HCT116 (cell line): Measurements from ENCODE around the gene STK24. TPM values are rescaled to one million over a fixed set of nuclear protein-coding genes. Genes with fewer than 3 reads are reported as not detected.

Experiments used
- ATAC-seq: fragments of 200-7000 bp; cut with Tn5 transposase; 2 replicates; pipeline ENCODE4 v1.9.1; 2020; ENCODE audit warnings: mild to moderate bottlenecking, moderate library complexity
- BruUV-seq: library from RNA; stranded (reverse); fragments of 400-500 nt; replicated peaks from 2 replicates; lab custom pipeline; 2021; lab: Mats Ljungman, UMichigan
- CTCF ChIA-PET: fragments of 300-600 bp; sonication (Branson Sonifier 250); formaldehyde crosslinking; loops from one replicate; lab custom pipeline; 2021; ENCODE audit warnings: antibody characterized with exemption; lab: Charles Lee
- POLR2A ChIA-PET: fragments of 300-600, 350-600 bp; sonication (Branson Sonifier 250); formaldehyde crosslinking; loops from one replicate; lab custom pipeline; 2021; ENCODE audit warnings: antibody characterized with exemption; lab: Charles Lee
- RAD21 ChIA-PET, 2 experiments: fragments of 300-600 bp; sonication (Branson Sonifier 250); formaldehyde crosslinking; loops; one replicate each; lab custom pipeline; 2023; ENCODE audit warnings: low total read pairs in 2 of 2; ENCODE audit not compliant: uncharacterized antibody in 2 of 2, unreplicated experiment in 2 of 2, low non-redundant PET in 1 of 2; lab: Charles Lee
- DNase-seq: peaks from one replicate; pipeline ENCODE4 v3.0.0-alpha.2; 2010; ENCODE audit warnings: low read depth, low spot score
- H2AFZ ChIP-seq: fragments of 200-600 bp; shearing (Covaris generic), sonication (generic); 2 replicates; pipeline ENCODE4 v1.6.1; 2017; ENCODE audit warnings: low read depth, mixed run types, mixed read lengths, antibody characterized with exemption, low read length; ENCODE audit not compliant: poor library complexity, severe bottlenecking
- H3K27ac ChIP-seq: 2 replicates; pipeline ENCODE4 v1.5.1; 2012; ENCODE audit warnings: low read depth, low read length
- H3K27me3 ChIP-seq: fragments of 200-600 bp; sonication (generic); 2 replicates; pipeline ENCODE4 v1.6.1; 2016; ENCODE audit warnings: mixed run types, low read length, mixed read lengths; ENCODE audit not compliant: insufficient read depth
- H3K36me3 ChIP-seq, 2 experiments: fragments of 200-500 bp in 1 of 2; fragments of 200-600 bp in 1 of 2; sonication (Bioruptor generic) in 1 of 2; sonication (generic) in 1 of 2; 2 replicates each; pipeline versions ENCODE4 v1.5.1 to v1.6.1; 2014 to 2016; ENCODE audit warnings: low read length in 2 of 2, inconsistent platforms in 1 of 2, mixed read lengths in 1 of 2, mixed run types in 1 of 2; ENCODE audit not compliant: insufficient read depth in 2 of 2, control insufficient read depth in 1 of 2
- H3K4me1 ChIP-seq, 2 experiments: fragments of 200-600 bp in 1 of 2; sonication (generic) in 1 of 2; 2 replicates each; pipeline versions ENCODE4 v1.5.1 to v1.6.1; 2012 to 2017; ENCODE audit warnings: low read length in 2 of 2, inconsistent platforms in 1 of 2, mild to moderate bottlenecking in 1 of 2, mixed read lengths in 1 of 2, mixed run types in 1 of 2, moderate library complexity in 1 of 2; ENCODE audit not compliant: insufficient read depth in 2 of 2, control insufficient read depth in 1 of 2
- H3K4me2 ChIP-seq: fragments of 200-600 bp; sonication (generic); 2 replicates; pipeline ENCODE4 v1.6.1; 2017; ENCODE audit warnings: mixed run types, low read length, mixed read lengths
- H3K4me3 ChIP-seq, 2 experiments: fragments of 200-600 bp in 1 of 2; sonication (generic) in 1 of 2; replicated peaks in 1 of 2; 2 replicates each; pipeline ENCODE4 v1.5.1; 2011 to 2016; ENCODE audit warnings: low read length in 2 of 2, control low read depth in 1 of 2, low read depth in 1 of 2, mild to moderate bottlenecking in 1 of 2, mixed read lengths in 1 of 2, mixed run types in 1 of 2
- H3K79me2 ChIP-seq: fragments of 200-600 bp; sonication (generic); 2 replicates; pipeline ENCODE4 v1.6.1; 2017; ENCODE audit warnings: mild to moderate bottlenecking, mixed run types, low read length, moderate library complexity, mixed read lengths; ENCODE audit not compliant: insufficient read depth
- H3K9ac ChIP-seq: fragments of 200-600 bp; sonication (generic); 2 replicates; pipeline ENCODE4 v1.6.1; 2016; ENCODE audit warnings: low read length, mixed read lengths
- H3K9me2 ChIP-seq: fragments of 200-600 bp; sonication (generic), shearing (Covaris generic); 2 replicates; pipeline ENCODE4 v1.6.1; 2017; ENCODE audit warnings: mixed run types, mild to moderate bottlenecking, moderate library complexity; ENCODE audit not compliant: insufficient read depth
- H3K9me3 ChIP-seq, 2 experiments: fragments of 200-500 bp in 1 of 2; fragments of 200-600 bp in 1 of 2; sonication (Bioruptor generic) in 1 of 2; sonication (generic) in 1 of 2; 2 replicates each; pipeline ENCODE4 v1.6.1; 2014 to 2017; ENCODE audit warnings: low read length in 2 of 2, mixed read lengths in 2 of 2, inconsistent platforms in 1 of 2, low read depth in 1 of 2, mild to moderate bottlenecking in 1 of 2, mixed run types in 1 of 2, moderate library complexity in 1 of 2; ENCODE audit not compliant: control insufficient read depth in 1 of 2, insufficient read depth in 1 of 2
- H4K20me1 ChIP-seq: fragments of 200-600 bp; sonication (generic), shearing (Covaris generic); 2 replicates; pipeline ENCODE4 v1.6.1; 2017; ENCODE audit warnings: mixed run types, mild to moderate bottlenecking, moderate library complexity; ENCODE audit not compliant: insufficient read depth
- CBX3 ChIP-seq: IDR thresholded peaks from 2 replicates; pipeline ENCODE4 v1.6.1; 2012; ENCODE audit warnings: low read depth
- CEBPB ChIP-seq: IDR thresholded peaks from 2 replicates; pipeline ENCODE4 v1.6.1; 2012; ENCODE audit warnings: low read depth
- EGR1 ChIP-seq: IDR thresholded peaks from 2 replicates; pipeline ENCODE4 v1.6.1; 2012; ENCODE audit warnings: low read depth
- ELF1 ChIP-seq: IDR thresholded peaks from 2 replicates; pipeline ENCODE4 v1.6.1; 2012; ENCODE audit warnings: low read depth, borderline replicate concordance
- EZH2 ChIP-seq: fragments of 200-600 bp; sonication (generic); IDR thresholded peaks from 2 replicates; pipeline ENCODE4 v1.6.1; 2017; ENCODE audit warnings: antibody characterized with exemption, mixed run types
- EZH2phosphoT487 ChIP-seq: fragments of 200-600 bp; IDR thresholded peaks from 2 replicates; pipeline ENCODE4 v1.6.1; 2018; ENCODE audit warnings: antibody characterized with exemption, borderline replicate concordance
- FOSL1 ChIP-seq: IDR thresholded peaks from 2 replicates; pipeline ENCODE4 v1.6.1; 2012; ENCODE audit warnings: low read depth
- POLR2AphosphoS5 ChIP-seq: IDR thresholded peaks from 2 replicates; pipeline ENCODE4 v1.6.1; 2011; ENCODE audit warnings: mild to moderate bottlenecking, low read depth, low read length, moderate library complexity
- RAD21 ChIP-seq: IDR thresholded peaks from 2 replicates; pipeline ENCODE4 v1.6.1; 2012; ENCODE audit warnings: low read depth, mild to moderate bottlenecking
- SIN3A ChIP-seq: IDR thresholded peaks from 2 replicates; pipeline ENCODE4 v1.6.1; 2012; ENCODE audit warnings: low read depth
- SP1 ChIP-seq: IDR thresholded peaks from 2 replicates; pipeline ENCODE4 v1.6.1; 2012; ENCODE audit warnings: low read depth
- SRF ChIP-seq: IDR thresholded peaks from 2 replicates; pipeline ENCODE4 v1.6.1; 2012; ENCODE audit warnings: low read depth
- TCF7L2 ChIP-seq: IDR thresholded peaks from 2 replicates; pipeline ENCODE4 v1.7.0; 2011; ENCODE audit warnings: borderline replicate concordance, inconsistent platforms; ENCODE audit not compliant: insufficient read depth, insufficient read length; ENCODE audit errors: extremely low read depth
- ZFX ChIP-seq: fragments of 450-650 bp; IDR thresholded peaks from 2 replicates; pipeline ENCODE4 v1.6.1; 2017
- ZNF274 ChIP-seq: fragments of 200-500 bp; sonication (Bioruptor generic); IDR thresholded peaks from 2 replicates; pipeline ENCODE4 v1.6.1; 2014; ENCODE audit warnings: mild to moderate bottlenecking, low read depth, low read length, inconsistent platforms
- intact Hi-C: fragments of 100-400 bp; cut with micrococcal nuclease; formaldehyde crosslinking; loops from 2 replicates; pipeline ENCODE4 v1.10.0; 2022
- total RNA-seq: library from RNA; stranded (reverse); gene quantifications from one replicate; pipeline ENCODE4 v1.2.1, GENCODE V29; 2021; ENCODE audit not compliant: unreplicated experiment
- TF ChIP-seq, protein P1 (sequence below), 3 experiments: fragments of 200-600 bp in 1 of 3; sonication (generic) in 1 of 3; IDR thresholded peaks in 2 of 3; conservative IDR thresholded peaks in 1 of 3; 2 replicates each; pipeline ENCODE4 v1.5.1; 2012 to 2017; ENCODE audit warnings: low read depth in 2 of 3, low read length in 2 of 3, antibody characterized with exemption in 1 of 3, borderline replicate concordance in 1 of 3, control low read depth in 1 of 3, mild to moderate bottlenecking in 1 of 3, mixed read lengths in 1 of 3, mixed run types in 1 of 3, moderate library complexity in 1 of 3; ENCODE audit not compliant: insufficient read depth in 1 of 3
- TF ChIP-seq, protein P2 (sequence below): IDR thresholded peaks from 2 replicates; pipeline ENCODE4 v1.6.1; 2012
- TF ChIP-seq, protein P3 (sequence below): IDR thresholded peaks from 2 replicates; pipeline ENCODE4 v1.6.1; 2012

STK24 gene
- total RNA-seq, 1 experiment from 2014 or later: 137 TPM

DNA sequence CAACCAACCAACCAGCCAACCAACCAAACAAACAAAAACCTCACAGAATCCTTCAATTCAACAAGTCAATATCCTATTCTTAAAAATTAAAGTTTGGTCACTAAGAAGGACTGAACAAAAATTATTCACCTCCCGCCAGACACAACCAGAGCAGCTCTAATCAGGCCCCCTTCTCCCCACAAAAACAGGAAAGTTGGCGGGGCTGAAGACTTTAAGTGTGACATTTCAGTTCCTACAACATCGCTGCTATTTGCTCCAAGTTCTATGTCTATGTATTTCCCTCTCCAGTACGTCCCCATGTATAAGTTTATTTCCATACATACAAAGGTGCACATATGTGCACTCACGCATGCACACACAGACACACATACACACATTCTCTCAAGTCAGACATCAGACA, 32.8 kb upstream of the STK24 start:
- no peaks in the 10 kb centered on the region for H3K27me3 ChIP-seq
- no peaks in the 10 kb centered on the region for H3K9me2 ChIP-seq
- TF ChIP-seq CBX3 (no peak), FOSL1 (no peak), SIN3A (no peak), SP1 (no peak), ELF1 (no peak), ZFX (no peak), RAD21 (no peak), ZNF274 (no peak)
- TF ChIP-seq, protein P1, sequence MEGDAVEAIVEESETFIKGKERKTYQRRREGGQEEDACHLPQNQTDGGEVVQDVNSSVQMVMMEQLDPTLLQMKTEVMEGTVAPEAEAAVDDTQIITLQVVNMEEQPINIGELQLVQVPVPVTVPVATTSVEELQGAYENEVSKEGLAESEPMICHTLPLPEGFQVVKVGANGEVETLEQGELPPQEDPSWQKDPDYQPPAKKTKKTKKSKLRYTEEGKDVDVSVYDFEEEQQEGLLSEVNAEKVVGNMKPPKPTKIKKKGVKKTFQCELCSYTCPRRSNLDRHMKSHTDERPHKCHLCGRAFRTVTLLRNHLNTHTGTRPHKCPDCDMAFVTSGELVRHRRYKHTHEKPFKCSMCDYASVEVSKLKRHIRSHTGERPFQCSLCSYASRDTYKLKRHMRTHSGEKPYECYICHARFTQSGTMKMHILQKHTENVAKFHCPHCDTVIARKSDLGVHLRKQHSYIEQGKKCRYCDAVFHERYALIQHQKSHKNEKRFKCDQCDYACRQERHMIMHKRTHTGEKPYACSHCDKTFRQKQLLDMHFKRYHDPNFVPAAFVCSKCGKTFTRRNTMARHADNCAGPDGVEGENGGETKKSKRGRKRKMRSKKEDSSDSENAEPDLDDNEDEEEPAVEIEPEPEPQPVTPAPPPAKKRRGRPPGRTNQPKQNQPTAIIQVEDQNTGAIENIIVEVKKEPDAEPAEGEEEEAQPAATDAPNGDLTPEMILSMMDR (IDR thresholded peaks at IDR 0.05 in 2 of 3, conservative IDR thresholded peaks at IDR 0.05 in 1 of 3; ENCODE audit: borderline replicate concordance in 1 of 3, insufficient read depth in 1 of 3, low read depth in 2 of 3, low read length in 2 of 3): no peak
- TF ChIP-seq, protein P2, sequence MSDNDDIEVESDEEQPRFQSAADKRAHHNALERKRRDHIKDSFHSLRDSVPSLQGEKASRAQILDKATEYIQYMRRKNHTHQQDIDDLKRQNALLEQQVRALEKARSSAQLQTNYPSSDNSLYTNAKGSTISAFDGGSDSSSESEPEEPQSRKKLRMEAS: no peak
- ChIA-PET RAD21 (no interaction called here), CTCF (no interaction called here), POLR2A (no interaction called here)
- no peak overlapping the region for H3K4me3 ChIP-seq
- no peaks in the 10 kb centered on the region for H3K36me3 ChIP-seq
- H2AFZ ChIP-seq: no peak overlapping the region
- no peak for DNase-seq
- H3K9ac ChIP-seq: no peak overlapping the region
- H3K9me3 ChIP-seq: no peaks in the 10 kb centered on the region
- no peak for ATAC-seq
- no TSS peak for BruUV-seq
- H3K27ac ChIP-seq: no peak overlapping the region
- no peaks in the 10 kb centered on the region for H3K4me1 ChIP-seq
- H4K20me1 ChIP-seq: no peaks in the 10 kb centered on the region
- intact Hi-C loops: no loop called here
- no peak overlapping the region for H3K4me2 ChIP-seq
- H3K79me2 ChIP-seq: no peaks in the 10 kb centered on the region

DNA sequence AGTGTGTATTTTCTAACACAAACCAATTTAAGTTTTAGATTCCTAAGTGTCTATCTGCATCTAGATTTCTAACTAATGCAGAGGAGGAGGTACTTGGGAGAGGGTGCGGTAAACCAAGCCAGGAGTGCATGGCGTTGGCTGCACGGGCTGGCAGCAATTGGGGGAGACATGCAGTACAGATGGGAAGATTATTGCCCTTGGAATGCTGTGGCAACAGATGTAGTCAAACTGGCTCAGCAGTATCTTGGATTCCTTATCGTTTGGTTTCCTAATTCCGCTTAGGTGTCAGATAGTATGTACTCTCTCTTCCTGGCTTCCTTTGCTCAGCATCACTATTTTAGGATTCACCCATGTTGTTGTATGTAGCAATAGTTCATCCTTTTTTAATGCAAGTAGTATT, 29.4 kb upstream of the STK24 start:
- DNase-seq: no peak
- CTCF ChIA-PET: interaction anchor here (0.9 kb wide), 1 partner anchor 8 kb away, joined by 5 read pairs; no protein-coding TSS in a partner anchor
- intact Hi-C loops: no loop called here
- no peak for TF ChIP-seq FOSL1
- no peak for TF ChIP-seq ZFX
- no peak for TF ChIP-seq SP1
- TF ChIP-seq ELF1: no peak
- TF ChIP-seq TCF7L2: no peak
- no peak for TF ChIP-seq RAD21
- TF ChIP-seq EGR1: no peak
- no peak for TF ChIP-seq EZH2phosphoT487
- no peak for TF ChIP-seq ZNF274
- TF ChIP-seq, protein P2: no peak
- no peak for TF ChIP-seq EZH2
- no peak for TF ChIP-seq POLR2AphosphoS5
- TF ChIP-seq, protein P3, sequence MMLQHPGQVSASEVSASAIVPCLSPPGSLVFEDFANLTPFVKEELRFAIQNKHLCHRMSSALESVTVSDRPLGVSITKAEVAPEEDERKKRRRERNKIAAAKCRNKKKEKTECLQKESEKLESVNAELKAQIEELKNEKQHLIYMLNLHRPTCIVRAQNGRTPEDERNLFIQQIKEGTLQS: no peak
- no peak for TF ChIP-seq SRF
- no peak for TF ChIP-seq CEBPB

More for the DNA sequence above, 29.4 kb upstream of the STK24 start:
- H3K27me3 ChIP-seq: no peaks in the 10 kb centered on the region
- H3K79me2 ChIP-seq: no peaks in the 10 kb centered on the region
- POLR2A ChIA-PET: no interaction called here
- no peaks in the 10 kb centered on the region for H4K20me1 ChIP-seq
- no peak overlapping the region for H3K27ac ChIP-seq
- no peaks in the 10 kb centered on the region for H3K36me3 ChIP-seq
- H3K4me3 ChIP-seq: no peak overlapping the region
- ATAC-seq: no peak
- RAD21 ChIA-PET: no interaction called here
- H3K4me2 ChIP-seq: no peak overlapping the region
- H3K9me3 ChIP-seq: no peaks in the 10 kb centered on the region
- H3K4me1 ChIP-seq: no peaks in the 10 kb centered on the region
- no peak overlapping the region for H3K9ac ChIP-seq
- no peaks in the 10 kb centered on the region for H3K9me2 ChIP-seq
- BruUV-seq: no TSS peak
- H2AFZ ChIP-seq: no peak overlapping the region
